Stimulated activated CD4-positive, alpha-beta T cell treated with anti-CD3 and anti-CD28 coated beads, TNF-alpha, amount 100 ng/mL, for 1 hour (primary cell): ENCODE data around the gene TMEM178A.
"Not testable (repeated sequence)": the region's sequence is repeated elsewhere in the genome, so short reads cannot be mapped to it uniquely, and the experiment has no call there.

ENCODE experiments used
- DNase-seq, 3 donors: peaks; one replicate each; pipeline ENCODE4 v3.0.0-alpha.2; 2020; ENCODE audit warnings: low read depth in 3 of 3, low spot score in 1 of 3

The TMEM178A gene

GRCh38 chr2:39647104-39647765 is 18.5 kb upstream of the TMEM178A start:
- no peak for DNase-seq

GRCh38 chr2:39648580-39648979 is 17.1 kb upstream of the TMEM178A start:
- DNase-seq, result no peak

- no peak for DNase-seq
These were observed 16.2 kb upstream of the TMEM178A start for GRCh38 chr2:39649511-39649910.

- no peak for DNase-seq
These were observed 15.2 kb upstream of the TMEM178A start for GRCh38 chr2:39650468-39650867.

DNA sequence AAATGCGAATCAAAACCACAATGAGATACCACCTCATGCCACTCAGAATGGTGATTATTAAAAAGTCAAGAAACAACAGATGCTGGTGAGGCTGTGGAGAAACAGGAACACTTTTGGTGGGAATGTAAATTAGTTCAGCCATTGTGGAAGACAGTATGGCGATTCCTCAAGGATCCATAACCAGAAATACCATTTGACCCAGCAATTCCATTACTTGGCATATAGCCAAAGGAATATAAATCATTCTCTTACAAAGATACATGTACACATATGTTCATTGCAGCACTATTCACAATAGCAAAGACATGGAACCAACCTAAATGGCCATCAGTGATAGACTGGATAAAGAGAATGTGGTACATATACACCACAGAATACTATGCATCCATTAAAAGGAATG is 9.5 kb upstream of the TMEM178A start:
- DNase-seq, result not testable (repeated sequence)

DNA sequence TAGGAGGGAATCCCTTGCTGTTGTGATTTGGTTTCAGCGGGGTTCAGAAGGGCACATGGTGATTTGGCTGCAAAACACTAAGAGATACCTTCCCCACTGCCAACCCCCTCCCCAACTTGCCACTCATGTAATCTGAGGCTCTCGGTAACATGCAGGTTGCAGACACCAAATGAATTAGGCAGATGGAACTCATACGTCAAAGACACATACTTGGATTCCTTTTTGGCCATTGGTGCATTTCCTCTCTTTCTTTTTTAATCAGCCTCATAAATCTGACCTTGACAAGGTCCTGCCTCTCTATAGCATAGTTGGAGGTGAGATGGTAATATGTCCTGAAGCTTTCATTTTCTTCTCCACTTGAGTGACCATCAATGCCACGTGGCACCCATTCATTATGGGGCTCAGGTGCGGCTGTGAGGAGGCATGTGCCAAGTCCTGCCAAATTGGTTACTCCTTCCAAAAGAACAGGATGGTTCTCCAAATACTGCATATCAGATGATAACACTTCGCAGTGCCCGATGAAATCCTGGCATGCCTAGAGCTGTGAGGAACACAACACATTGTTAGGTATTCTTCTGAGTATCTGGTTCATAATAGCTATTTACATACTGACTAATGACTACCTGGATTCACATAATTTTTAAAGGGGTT is 8.3 kb upstream of the TMEM178A start:
- no peak for DNase-seq

- DNase-seq, result no peak
These were observed 7.3 kb upstream of the TMEM178A start for GRCh38 chr2:39658371-39658770.

GRCh38 chr2:39659765-39660611 is 5.7 kb upstream of the TMEM178A start:
- no peak for DNase-seq

DNA sequence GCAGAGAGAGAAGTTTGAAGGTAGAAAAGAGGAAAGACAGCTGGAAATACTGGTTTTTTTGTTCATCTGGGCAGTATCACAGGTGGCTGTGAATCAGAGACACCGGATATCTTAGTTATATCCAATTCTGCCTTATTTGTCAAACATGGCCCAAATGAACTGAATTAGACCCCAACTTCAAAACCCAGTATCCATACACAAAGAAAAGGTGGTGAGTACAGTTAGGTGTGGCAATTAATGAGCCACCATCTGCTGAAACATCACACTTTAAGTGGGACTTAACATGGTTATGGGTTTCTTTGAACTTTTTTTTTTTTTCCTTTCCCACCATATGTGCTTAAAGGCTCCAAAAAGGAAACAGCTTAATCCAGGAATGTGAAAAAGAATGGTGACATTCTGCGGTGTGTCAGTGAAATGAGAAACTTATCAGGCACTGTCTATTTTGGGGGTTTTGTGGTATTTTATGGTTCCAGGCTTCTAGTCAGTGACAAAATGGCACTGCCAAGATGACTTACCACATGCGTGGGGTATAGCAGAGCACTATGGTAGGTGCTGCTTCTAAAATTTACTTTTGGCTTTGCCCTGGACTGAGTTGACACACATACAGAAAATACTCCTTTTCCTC is 5.0 kb upstream of the TMEM178A start:
- DNase-seq, result no peak

GRCh38 chr2:39661826-39662225 is 3.9 kb upstream of the TMEM178A start:
- DNase-seq, result no peak

- no peak for DNase-seq
These were observed 2.4 kb upstream of the TMEM178A start for GRCh38 chr2:39663187-39663930.

- no peak for DNase-seq
These were observed 1.4 kb upstream of the TMEM178A start for GRCh38 chr2:39664232-39664887.

DNA sequence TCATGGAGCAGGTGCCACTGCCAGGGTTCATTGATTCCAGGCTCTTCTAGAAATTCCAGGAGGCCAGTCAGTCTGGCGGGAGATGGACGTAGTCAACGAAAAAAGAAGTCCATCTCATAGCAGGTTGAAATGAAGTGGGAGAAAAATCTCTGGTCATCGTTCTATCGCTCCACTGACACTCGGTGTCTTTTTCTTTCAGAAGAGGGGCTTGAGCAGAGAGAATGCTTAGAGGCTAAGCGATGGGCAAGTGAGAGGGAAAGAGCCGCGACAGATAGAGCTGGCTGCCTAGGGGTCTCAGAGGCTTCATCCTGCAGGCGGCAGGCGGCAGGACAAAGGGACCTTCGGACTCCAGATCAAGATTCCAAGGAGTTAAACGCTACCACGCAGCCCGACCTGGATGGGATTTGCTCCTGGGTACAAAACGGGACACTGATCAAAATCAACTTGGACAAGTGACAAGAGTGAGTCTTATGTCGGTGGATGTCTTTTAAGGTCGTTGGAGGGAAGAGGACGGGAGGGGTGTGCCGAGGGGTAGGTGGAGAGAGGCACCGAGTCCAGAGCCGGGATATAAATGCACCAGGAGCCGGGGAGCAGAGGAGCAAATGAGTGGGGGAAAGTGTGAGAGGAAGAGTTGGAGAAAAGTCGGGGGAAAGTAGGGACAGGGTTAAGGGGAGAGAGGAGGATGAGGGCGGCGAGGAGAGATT is 677 bp upstream of the TMEM178A start:
- DNase-seq, result no peak

GRCh38 chr2:39666491-39667101 is 879 bp downstream of the TMEM178A start:
- no peak for DNase-seq

GRCh38 chr2:39667104-39667885 is 1.6 kb downstream of the TMEM178A start:
- DNase-seq, result no peak

GRCh38 chr2:39667886-39668276 is 2.2 kb downstream of the TMEM178A start:
- no peak for DNase-seq

DNA sequence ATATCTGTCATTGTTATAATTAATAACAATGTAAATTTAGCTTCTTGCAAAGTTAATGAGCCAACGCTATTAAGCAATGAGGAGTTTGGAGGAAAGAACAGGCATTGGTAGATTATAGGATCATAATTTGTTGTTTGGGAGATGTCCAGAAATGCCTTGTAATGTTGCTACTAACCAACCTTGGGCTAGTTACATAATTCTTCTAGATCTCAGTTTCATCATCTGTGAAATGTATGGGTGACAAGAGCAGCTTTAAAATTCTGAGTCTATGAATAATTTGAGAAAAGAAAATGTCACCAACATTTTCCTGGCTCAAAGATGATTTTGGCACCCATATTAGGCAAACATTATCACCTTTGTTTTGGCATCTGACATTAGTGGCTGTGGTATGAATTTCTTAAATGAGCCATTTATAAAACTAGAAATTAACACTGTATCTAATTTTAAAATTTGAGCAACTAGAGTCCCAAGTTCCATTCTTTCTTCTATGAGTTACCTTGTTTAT is 2.9 kb downstream of the TMEM178A start:
- DNase-seq, result no peak

- DNase-seq, result no peak
These were observed 5.9 kb downstream of the TMEM178A start for GRCh38 chr2:39671604-39672003.
